GM18907 (cell line): ENCODE results near the gene PHB1.
A peak's percentile ranks its signal among the peaks of the same experiment; 100 is the strongest.
"Not testable (repeated sequence)": the region's sequence is repeated elsewhere in the genome, so short reads cannot be mapped to it uniquely, and the experiment has no call there.

ENCODE experiments used
- ATAC-seq: cut with Tn5 transposase; IDR thresholded peaks from one replicate; pipeline ENCODE4 v1.9.1; 2021; ENCODE audit warnings: mild to moderate bottlenecking, moderate library complexity; ENCODE audit not compliant: unreplicated experiment

The PHB1 gene

DNA sequence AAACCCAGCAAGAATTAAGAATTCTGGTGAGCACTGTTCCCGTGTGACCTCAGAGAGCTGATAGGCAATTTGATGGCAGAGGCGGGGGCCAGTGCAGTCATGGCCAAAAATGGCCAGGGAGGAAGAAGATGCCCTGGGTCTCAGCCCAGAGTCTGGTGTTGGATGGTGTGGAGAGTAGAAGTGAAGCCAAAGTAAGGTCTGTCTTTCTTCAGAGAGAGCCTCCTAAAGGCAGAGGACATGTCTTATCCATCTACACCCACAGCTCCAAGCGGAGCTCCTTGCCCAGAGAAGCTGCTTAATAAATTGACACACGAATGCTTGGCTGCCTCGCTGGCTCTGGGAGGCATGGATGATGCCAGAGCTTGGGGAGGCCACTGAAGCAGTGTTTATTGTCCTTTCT lies 32.9 kb downstream of the PHB1 start:
- ATAC-seq, result no peak

GRCh38 chr17:49381033-49381432 lies 33.6 kb downstream of the PHB1 start:
- no peak for ATAC-seq

GRCh38 chr17:49379926-49380325 lies 34.8 kb downstream of the PHB1 start:
- ATAC-seq, result no peak

GRCh38 chr17:49378311-49378710 lies 36.4 kb downstream of the PHB1 start:
- no peak for ATAC-seq

DNA sequence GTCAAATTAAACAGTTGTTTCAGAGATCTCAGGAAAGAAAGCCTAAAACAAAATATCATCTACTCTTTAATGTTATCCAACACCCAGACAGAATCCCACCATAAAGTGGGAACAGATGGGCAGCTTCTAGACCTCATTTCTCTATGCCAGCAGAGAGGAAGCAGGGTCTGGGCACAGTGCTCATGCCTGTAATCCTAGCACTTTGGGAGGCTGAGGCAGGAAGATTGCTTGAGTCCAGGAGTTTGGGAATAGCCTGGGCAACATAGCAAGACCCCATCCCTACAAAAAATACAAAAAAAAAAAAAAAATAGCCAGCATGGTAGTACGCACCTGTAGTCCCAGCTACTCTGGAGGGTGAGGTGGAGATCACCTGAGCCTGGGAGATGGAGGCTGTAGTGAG lies 39.1 kb downstream of the PHB1 start:
- no peak for ATAC-seq

DNA sequence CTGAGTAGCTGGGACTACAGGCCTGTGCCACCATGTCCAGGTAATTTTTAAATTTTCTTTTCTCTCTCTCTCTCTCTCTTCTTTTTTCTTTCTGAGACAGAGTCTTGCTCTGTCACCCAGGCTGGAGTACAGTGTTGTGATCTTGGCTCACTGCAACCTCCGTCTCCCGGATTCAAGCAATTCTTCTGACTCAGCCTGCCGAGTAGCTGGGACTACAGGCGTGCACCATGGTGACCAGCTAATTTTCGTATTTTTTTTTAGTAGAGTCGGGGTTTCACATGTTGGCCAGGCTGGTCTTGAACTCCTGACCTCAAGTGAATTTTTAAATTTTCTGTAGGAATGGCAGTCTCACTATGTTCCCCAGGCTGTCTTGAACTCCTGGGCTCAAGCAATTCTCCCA lies 41.6 kb downstream of the PHB1 start:
- no peak for ATAC-seq

- ATAC-seq, result no peak
These were observed 42.3 kb downstream of the PHB1 start for GRCh38 chr17:49372425-49372824.

- ATAC-seq, result no peak
These were observed 43.5 kb downstream of the PHB1 start for GRCh38 chr17:49370971-49371834.

GRCh38 chr17:49369760-49370159 lies 44.9 kb downstream of the PHB1 start:
- no peak for ATAC-seq

DNA sequence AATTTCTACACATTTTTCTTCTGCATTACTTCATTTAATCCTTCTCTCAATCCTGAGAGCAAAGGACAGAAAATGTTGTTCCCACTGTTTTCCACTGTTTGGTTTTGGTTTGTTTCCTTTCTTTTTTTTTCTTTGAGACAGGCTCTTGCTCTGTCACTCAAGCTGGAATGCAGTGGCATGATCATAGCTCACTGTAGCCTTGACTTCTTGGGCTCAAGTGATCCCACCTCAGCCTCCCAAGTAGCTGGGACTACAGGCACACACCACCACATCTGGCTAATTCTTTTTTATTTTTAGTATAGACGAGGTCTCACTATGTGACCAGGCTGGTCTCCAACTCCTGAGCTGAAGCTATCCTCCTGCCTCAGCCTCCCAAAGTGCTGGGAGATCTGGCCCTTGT lies 45.6 kb downstream of the PHB1 start:
- no peak for ATAC-seq

- ATAC-seq, result no peak
These were observed 49.0 kb downstream of the PHB1 start for GRCh38 chr17:49365667-49366066.

- ATAC-seq, result not testable (repeated sequence)
These were observed 49.6 kb downstream of the PHB1 start for GRCh38 chr17:49365126-49365525.

GRCh38 chr17:49364119-49364518 lies 50.6 kb downstream of the PHB1 start:
- no peak for ATAC-seq

DNA sequence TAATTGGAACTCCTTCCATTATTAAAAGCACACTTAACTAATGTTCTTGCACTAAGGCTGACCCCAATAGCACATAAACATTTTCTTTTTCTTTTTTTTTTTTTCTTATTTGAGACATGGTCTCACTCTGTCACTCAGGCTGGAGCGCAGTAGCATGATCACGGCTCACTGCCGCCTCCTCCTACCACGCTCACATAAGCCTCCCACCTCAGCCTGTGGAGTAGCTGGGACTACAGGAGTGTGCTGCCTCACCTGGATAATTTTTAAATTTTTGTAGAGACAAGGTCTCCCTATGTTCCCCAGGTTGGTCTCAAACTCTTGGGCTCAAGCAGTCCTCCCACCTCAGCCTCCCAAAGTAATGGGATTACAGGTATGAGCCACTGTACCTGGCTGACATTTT lies 51.4 kb downstream of the PHB1 start:
- no peak for ATAC-seq

DNA sequence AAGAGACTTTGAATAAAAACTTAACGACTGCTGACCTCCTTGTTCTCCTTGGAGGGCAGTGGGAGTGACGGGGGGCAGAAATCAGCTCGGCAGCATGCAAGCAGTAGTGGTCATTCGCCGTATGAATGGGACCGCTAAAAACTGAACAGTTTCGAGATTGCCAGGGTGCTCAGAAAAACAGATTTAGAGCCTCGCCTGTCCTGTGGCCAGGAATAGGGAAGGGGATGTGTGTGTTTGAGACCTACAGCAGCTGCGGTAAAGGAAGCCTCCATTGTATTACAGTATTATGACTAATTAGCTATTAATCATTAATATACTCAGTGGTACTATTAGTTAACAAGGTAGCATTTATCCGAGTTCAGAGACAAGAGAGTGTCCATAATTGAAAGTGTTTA lies 52.0 kb downstream of the PHB1 start:
- ATAC-seq, result peak; percentile 13

- ATAC-seq, result peak; percentile 59
These were observed 52.6 kb downstream of the PHB1 start, which contains the start of gene ZNF652 for GRCh38 chr17:49361902-49362722. TSS of gene ZNF652 (minus strand) at chr17:49362250. CDS start at chr17:49317725, 44,525 bp downstream.

DNA sequence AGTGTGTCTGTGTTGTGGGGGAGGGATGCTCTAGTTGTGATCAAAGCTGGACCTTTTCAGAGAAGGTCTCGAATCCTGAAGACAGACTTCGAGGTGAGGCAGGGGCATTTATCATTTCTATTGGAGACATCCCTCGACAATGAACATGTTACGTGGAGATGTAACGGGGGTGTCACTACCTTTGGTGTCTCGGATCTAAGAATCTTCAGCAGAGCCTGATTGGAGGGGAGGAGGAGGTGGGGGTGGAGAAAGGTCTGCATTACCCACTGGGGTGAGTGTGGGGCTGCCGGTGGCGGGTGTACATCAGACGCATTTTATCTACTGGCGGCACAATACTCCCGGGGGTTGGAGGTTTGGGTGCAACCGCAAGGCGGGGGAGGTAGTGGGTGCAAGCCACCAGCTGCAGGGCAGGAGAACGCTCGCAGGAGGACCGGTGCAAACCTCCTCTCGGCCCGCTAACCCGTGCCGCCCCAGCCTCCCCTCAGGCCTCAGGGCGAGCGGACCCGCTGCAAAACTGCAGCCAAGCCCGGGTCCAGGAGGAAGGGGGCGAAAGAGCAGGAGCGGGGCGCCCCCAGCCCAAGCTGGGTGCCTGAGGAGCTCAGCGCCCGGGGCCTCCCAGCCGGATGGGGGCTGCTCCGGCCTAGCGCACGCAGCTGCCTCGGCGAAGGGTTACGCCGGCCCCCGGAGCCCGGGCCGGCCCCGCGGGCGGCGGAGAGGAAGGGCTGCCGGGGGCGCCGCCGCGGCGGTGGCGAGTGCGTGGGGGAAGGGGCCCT lies 53.4 kb downstream of the PHB1 start:
- ATAC-seq, result peak; percentile 33

- ATAC-seq, result peak; percentile 18
These were observed 53.9 kb downstream of the PHB1 start for GRCh38 chr17:49360796-49361128.

- no peak for ATAC-seq
These were observed 54.5 kb downstream of the PHB1 start for GRCh38 chr17:49359990-49360795.

DNA sequence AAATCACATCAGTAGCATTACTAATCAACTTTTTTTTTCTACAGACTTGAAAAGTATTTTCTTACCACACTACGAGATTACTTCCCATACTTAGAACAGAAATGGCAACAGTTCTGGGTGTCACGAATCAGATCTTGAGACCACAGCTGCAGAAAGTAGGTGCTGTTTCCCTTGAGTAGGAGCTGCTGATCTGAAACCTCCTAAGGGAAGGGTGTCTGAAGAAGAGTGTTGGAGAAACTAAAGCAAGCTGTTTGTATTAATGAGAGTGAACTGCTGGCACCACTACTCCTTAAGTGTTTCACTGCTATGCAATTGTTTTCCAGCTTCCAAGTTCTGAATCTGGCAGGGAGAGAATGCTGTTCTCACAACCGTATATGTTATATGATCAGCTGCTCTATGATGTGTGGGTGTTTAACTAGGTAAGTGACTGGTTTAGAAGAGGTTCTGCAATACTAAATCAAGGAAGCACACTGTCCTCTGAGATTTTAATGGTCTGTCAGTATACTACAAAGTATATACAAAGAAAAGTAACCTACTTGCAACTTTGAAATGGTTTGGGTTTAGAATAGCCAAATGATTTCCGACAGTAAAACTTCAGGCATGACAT lies 55.9 kb downstream of the PHB1 start:
- no peak for ATAC-seq
